ENCODE data around the gene CFAP54. TPM values are rescaled to one million over a fixed set of nuclear protein-coding genes. Genes with fewer than 3 reads are reported as not detected.

CFAP54 gene
- total and polyA plus RNA-seq, 2 donors (not counting 3 experiments of a cell fraction or from before 2014, with no cell fraction given) = 3.6 to 26.9 TPM

GRCh38 chr12:96714199-96714598, 224.8 kb downstream of the CFAP54 start:
- intact Hi-C loops (cut with micrococcal nuclease) (no loop called here), dilution Hi-C loops (cut with MboI; ENCODE audit: extremely low pct_ligation_motif_present, low sequenced_read_pairs) (no loop called here)
- Histone ChIP-seq H3K9me3 (replicated peaks; ENCODE audit: control insufficient read depth, insufficient read depth, low read length) (no peaks in the 10 kb centered on the region), H3K9me1 (replicated peaks; ENCODE audit: control insufficient read depth, extremely low read depth, insufficient read depth, low read length) (no peaks in the 10 kb centered on the region), H3K27me3 (ENCODE audit: control insufficient read depth in 2 of 2, insufficient read depth in 2 of 2, low read length in 2 of 2) (no peaks in the 10 kb centered on the region), H3K4me3 (replicated peaks in 1 of 3; ENCODE audit: insufficient read depth in 1 of 3, low read depth in 1 of 3, low read length in 3 of 3) (no peak overlapping the region), H3K27ac (ENCODE audit: insufficient read depth, low read depth, low read length) (no peak overlapping the region), H3K4me2 (ENCODE audit: insufficient read depth, low read length) (no peak overlapping the region), H3K9ac (replicated peaks; ENCODE audit: extremely low read depth, insufficient read depth, low read length) (no peak overlapping the region), H3K36me3 (ENCODE audit: control insufficient read depth in 2 of 2, extremely low read depth in 1 of 2, insufficient read depth in 2 of 2, low read length in 2 of 2) (no peaks in the 10 kb centered on the region), H3K79me2 (ENCODE audit: control insufficient read depth, insufficient read depth, low read length) (no peaks in the 10 kb centered on the region), H3K4me1 (ENCODE audit: control insufficient read depth, extremely low read depth, insufficient read depth, low read length) (no peaks in the 10 kb centered on the region), H4K20me1 (replicated peaks; ENCODE audit: control insufficient read depth, extremely low read depth, insufficient read depth, low read length) (no peaks in the 10 kb centered on the region), H2AFZ (ENCODE audit: low read depth, low read length) (no peak overlapping the region)
- FAIRE-seq (no peak), DNase-seq (ENCODE audit: low read depth, low spot score) (no peak)
- BruUV-seq (replicated peaks) = no TSS peak
- CTCF ChIA-PET = no interaction called here
- TF ChIP-seq MAX (IDR thresholded peaks at IDR 0.05; ENCODE audit: insufficient read depth, insufficient read length) = no peak
- TF ChIP-seq FOS (IDR thresholded peaks at IDR 0.05; ENCODE audit: borderline replicate concordance, insufficient read depth, low read length) = no peak
- no peak for TF ChIP-seq POLR2AphosphoS5 (IDR thresholded peaks at IDR 0.05; ENCODE audit: insufficient read depth, low read depth, low read length)
- no peak for TF ChIP-seq GATA2 (IDR thresholded peaks at IDR 0.05; ENCODE audit: insufficient read depth, insufficient read length, low read depth, low read length)
- no peak for TF ChIP-seq POLR2A (IDR thresholded peaks at IDR 0.05; ENCODE audit: low read depth, low read length)
- no peak for TF ChIP-seq MYC (IDR thresholded peaks at IDR 0.05; ENCODE audit: low read depth, low read length)
- TF ChIP-seq EZH2 (IDR thresholded peaks at IDR 0.05; ENCODE audit: borderline replicate concordance, low read depth, low read length, severe bottlenecking) = no peak
- no peak for TF ChIP-seq CTCF (IDR thresholded peaks at IDR 0.05; ENCODE audit: extremely low read depth in 1 of 2, insufficient read depth in 1 of 2, low read depth in 1 of 2, low read length in 2 of 2)
- no peak for TF ChIP-seq JUN (IDR thresholded peaks at IDR 0.05; ENCODE audit: borderline replicate concordance, insufficient read depth, insufficient read length, low read depth)
- POLR2A ChIA-PET = no interaction called here

All from endothelial cell of umbilical vein (primary cell).